IPS-18a (cell line): ENCODE results near the gene CTDP1.
A peak's percentile ranks its signal among the peaks of the same experiment; 100 is the strongest.

Source experiments
- H3K27ac ChIP-seq: one replicate; pipeline ENCODE4 v1.5.1; 2013; ENCODE audit warnings: low read length
- H3K27me3 ChIP-seq: one replicate; pipeline ENCODE4 v1.6.1; 2013; ENCODE audit warnings: mild to moderate bottlenecking, low read length; ENCODE audit not compliant: control insufficient read depth, insufficient read depth
- H3K36me3 ChIP-seq: one replicate; pipeline ENCODE4 v1.6.1; 2013; ENCODE audit warnings: low read depth, low read length; ENCODE audit not compliant: control insufficient read depth
- H3K4me1 ChIP-seq: one replicate; pipeline ENCODE4 v1.6.1; 2013; ENCODE audit warnings: low read depth, low read length; ENCODE audit not compliant: control insufficient read depth
- H3K4me3 ChIP-seq: one replicate; pipeline ENCODE4 v1.5.1; 2013; ENCODE audit warnings: low read length
- H3K9ac ChIP-seq: one replicate; pipeline ENCODE4 v1.6.1; 2013; ENCODE audit warnings: mild to moderate bottlenecking, low read length, moderate library complexity
- H3K9me3 ChIP-seq: one replicate; pipeline ENCODE4 v1.6.1; 2013; ENCODE audit warnings: low read depth, low read length; ENCODE audit not compliant: control insufficient read depth

Gene CTDP1

GRCh38 chr18:79786786-79787526, 107.4 kb downstream of the CTDP1 start:
- no peak overlapping the region for H3K27ac ChIP-seq
- no peak overlapping the region for H3K4me3 ChIP-seq
- H3K4me1 ChIP-seq, result no peaks in the 10 kb centered on the region
- H3K9me3 ChIP-seq, result no peaks in the 10 kb centered on the region
- no peak overlapping the region for H3K9ac ChIP-seq
- H3K27me3 ChIP-seq, result peaks cover 47% of the 10 kb centered on the region
- no peaks in the 10 kb centered on the region for H3K36me3 ChIP-seq

- Histone ChIP-seq H3K9me3 (no peaks in the 10 kb centered on the region), H3K4me3 (no peak overlapping the region), H3K4me1 (no peaks in the 10 kb centered on the region), H3K9ac (no peak overlapping the region), H3K36me3 (no peaks in the 10 kb centered on the region), H3K27ac (no peak overlapping the region), H3K27me3 (peaks cover 47% of the 10 kb centered on the region)
Measured at GRCh38 chr18:79787527-79787864, 107.9 kb downstream of the CTDP1 start.

- Histone ChIP-seq H3K27me3 (peaks cover 47% of the 10 kb centered on the region), H3K4me3 (peak overlapping the region; percentile 23), H3K9ac (no peak overlapping the region)
Measured at GRCh38 chr18:79787865-79788733, 108.5 kb downstream of the CTDP1 start.

GRCh38 chr18:79788734-79789085, 109.1 kb downstream of the CTDP1 start:
- no peaks in the 10 kb centered on the region for H3K4me1 ChIP-seq
- H3K9me3 ChIP-seq, result no peaks in the 10 kb centered on the region
- H3K36me3 ChIP-seq, result no peaks in the 10 kb centered on the region
- no peak overlapping the region for H3K9ac ChIP-seq
- H3K4me3 ChIP-seq, result no peak overlapping the region
- no peak overlapping the region for H3K27ac ChIP-seq
- peaks cover 47% of the 10 kb centered on the region for H3K27me3 ChIP-seq

More at GRCh38 chr18:79787865-79788733, 108.5 kb downstream of the CTDP1 start:
- H3K9me3 ChIP-seq, result no peaks in the 10 kb centered on the region
- no peaks in the 10 kb centered on the region for H3K4me1 ChIP-seq
- no peaks in the 10 kb centered on the region for H3K36me3 ChIP-seq
- H3K27ac ChIP-seq, result no peak overlapping the region

- Histone ChIP-seq H3K9me3 (no peaks in the 10 kb centered on the region), H3K4me1 (no peaks in the 10 kb centered on the region), H3K36me3 (no peaks in the 10 kb centered on the region), H3K27ac (no peak overlapping the region), H3K27me3 (peaks cover 47% of the 10 kb centered on the region), H3K9ac (no peak overlapping the region), H3K4me3 (no peak overlapping the region)
Measured at GRCh38 chr18:79789091-79789891, 109.7 kb downstream of the CTDP1 start.

- Histone ChIP-seq H3K27me3 (peaks cover 47% of the 10 kb centered on the region), H3K9me3 (no peaks in the 10 kb centered on the region), H3K27ac (no peak overlapping the region), H3K4me1 (no peaks in the 10 kb centered on the region), H3K9ac (no peak overlapping the region), H3K4me3 (no peak overlapping the region), H3K36me3 (no peaks in the 10 kb centered on the region)
Measured at GRCh38 chr18:79789901-79790890, 110.6 kb downstream of the CTDP1 start.

- Histone ChIP-seq H3K9ac (no peak overlapping the region), H3K4me3 (no peak overlapping the region), H3K4me1 (no peaks in the 10 kb centered on the region), H3K9me3 (no peaks in the 10 kb centered on the region), H3K27ac (no peak overlapping the region), H3K36me3 (no peaks in the 10 kb centered on the region), H3K27me3 (peaks cover 43% of the 10 kb centered on the region)
Measured at GRCh38 chr18:79790996-79791972, 111.7 kb downstream of the CTDP1 start.

- H3K4me3 ChIP-seq, result no peak overlapping the region
- H3K9me3 ChIP-seq, result no peaks in the 10 kb centered on the region
- peaks cover 43% of the 10 kb centered on the region for H3K27me3 ChIP-seq
- H3K9ac ChIP-seq, result no peak overlapping the region
- H3K4me1 ChIP-seq, result no peaks in the 10 kb centered on the region
- no peak overlapping the region for H3K27ac ChIP-seq
- H3K36me3 ChIP-seq, result no peaks in the 10 kb centered on the region
Measured at GRCh38 chr18:79792096-79792987, 112.7 kb downstream of the CTDP1 start.

GRCh38 chr18:79792988-79793355, 113.4 kb downstream of the CTDP1 start:
- Histone ChIP-seq H3K4me3 (no peak overlapping the region), H3K9ac (no peak overlapping the region), H3K9me3 (no peaks in the 10 kb centered on the region), H3K27ac (no peak overlapping the region), H3K27me3 (peaks cover 41% of the 10 kb centered on the region), H3K4me1 (no peaks in the 10 kb centered on the region), H3K36me3 (no peaks in the 10 kb centered on the region)
